DOHH2 (cell line): ENCODE data around the gene CASR.

Experiments used
- H3F3A ChIP-seq: fragments of 200-600 bp; sonication (generic), shearing (Covaris generic); 2 replicates; pipeline ENCODE4 v1.6.0; 2016; ENCODE audit warnings: antibody characterized with exemption, mild to moderate bottlenecking; ENCODE audit not compliant: control insufficient read depth, insufficient read depth
- H3K27ac ChIP-seq: fragments of 200-600 bp; sonication (generic); 2 replicates; pipeline ENCODE4 v1.5.1; 2014; ENCODE audit warnings: low read depth, mild to moderate bottlenecking, low read length, moderate library complexity
- H3K27me3 ChIP-seq: fragments of 200-600 bp; sonication (generic); 2 replicates; pipeline ENCODE4 v1.6.1; 2014; ENCODE audit warnings: mild to moderate bottlenecking, low read length, mixed read lengths; ENCODE audit not compliant: control insufficient read depth
- H3K36me3 ChIP-seq: fragments of 200-600 bp; sonication (generic); 2 replicates; pipeline ENCODE4 v1.6.1; 2014; ENCODE audit warnings: mild to moderate bottlenecking, low read length, moderate library complexity, mixed read lengths; ENCODE audit not compliant: control insufficient read depth
- H3K4me1 ChIP-seq: fragments of 200-600 bp; sonication (generic); 2 replicates; pipeline ENCODE4 v1.6.1; 2014; ENCODE audit warnings: mild to moderate bottlenecking, low read length, mixed read lengths; ENCODE audit not compliant: control insufficient read depth
- H3K4me2 ChIP-seq: fragments of 200-600 bp; sonication (generic); 2 replicates; pipeline ENCODE4 v1.6.0; 2014; ENCODE audit warnings: mild to moderate bottlenecking, low read length, moderate library complexity
- H3K4me3 ChIP-seq: fragments of 200-600 bp; sonication (generic); 2 replicates; pipeline ENCODE4 v1.5.1; 2014; ENCODE audit warnings: mild to moderate bottlenecking, low read length, mixed read lengths
- H3K79me2 ChIP-seq: fragments of 200-600 bp; sonication (generic); 2 replicates; pipeline ENCODE4 v1.6.1; 2014; ENCODE audit warnings: mild to moderate bottlenecking, low read length, mixed read lengths; ENCODE audit not compliant: control insufficient read depth
- H3K9me2 ChIP-seq: fragments of 200-600 bp; sonication (generic); replicated peaks from 2 replicates; pipeline ENCODE4 v1.6.1; 2014; ENCODE audit warnings: mild to moderate bottlenecking, low read length, mixed read lengths; ENCODE audit not compliant: control insufficient read depth
- H3K9me3 ChIP-seq: fragments of 200-600 bp; sonication (generic); 2 replicates; pipeline ENCODE4 v1.6.1; 2014; ENCODE audit warnings: antibody characterized with exemption, low read length, mixed read lengths; ENCODE audit not compliant: control insufficient read depth, insufficient read depth
- H4K20me1 ChIP-seq: fragments of 200-600 bp; sonication (generic); 2 replicates; pipeline ENCODE4 v1.6.0; 2014; ENCODE audit warnings: low read depth, mild to moderate bottlenecking, antibody characterized with exemption, low read length, moderate library complexity; ENCODE audit not compliant: control insufficient read depth, insufficient read depth
- CTCF ChIP-seq: fragments of 200-600 bp; sonication (generic); IDR thresholded peaks from one replicate; pipeline ENCODE4 v1.5.1; 2014; ENCODE audit warnings: antibody characterized with exemption, mild to moderate bottlenecking, low read depth, low read length; ENCODE audit not compliant: poor library complexity, severe bottlenecking
- EZH2phosphoT487 ChIP-seq: fragments of 200-600 bp; sonication (generic); IDR thresholded peaks from 2 replicates; pipeline ENCODE4 v1.6.1; 2017; ENCODE audit warnings: borderline replicate concordance, mild to moderate bottlenecking, antibody characterized with exemption, low read length, moderate library complexity, mixed read lengths

Gene CASR

GRCh38 chr3:122273498-122273897 lies 90.0 kb downstream of the CASR start:
- Histone ChIP-seq H3K27me3 (no peaks in the 10 kb centered on the region; the same call in 1 of the 2 replicates), H3K9me3 (no peaks in the 10 kb centered on the region), H3K4me3 (no peak overlapping the region), H3K4me2 (no peak overlapping the region), H3K36me3 (no peaks in the 10 kb centered on the region), H3K27ac (no peak overlapping the region), H3K79me2 (no peaks in the 10 kb centered on the region), H3K4me1 (0 out of 2 replicates have a peak, but pooled peaks cover 3% of the 10 kb centered on the region), H3K9me2 (no peaks in the 10 kb centered on the region), H4K20me1 (no peaks in the 10 kb centered on the region), H3F3A (no peaks in the 10 kb centered on the region)
- TF ChIP-seq EZH2phosphoT487 (no peak), CTCF (no peak)

- no peaks in the 10 kb centered on the region for H3K9me2 ChIP-seq
- peaks cover 15% of the 10 kb centered on the region; the same call in 1 of the 2 replicates for H3K27me3 ChIP-seq
- no peaks in the 10 kb centered on the region for H3K36me3 ChIP-seq
- H3K27ac ChIP-seq: no peak overlapping the region
- no peaks in the 10 kb centered on the region for H3K4me1 ChIP-seq
- H3K4me2 ChIP-seq: no peak overlapping the region
- H3K79me2 ChIP-seq: no peaks in the 10 kb centered on the region
- H3K4me3 ChIP-seq: no peak overlapping the region
- TF ChIP-seq EZH2phosphoT487 (no peak), CTCF (no peak)
- no peaks in the 10 kb centered on the region for H3F3A ChIP-seq
- no peaks in the 10 kb centered on the region for H3K9me3 ChIP-seq
- H4K20me1 ChIP-seq: no peaks in the 10 kb centered on the region
These were observed 98.4 kb downstream of the CASR start for GRCh38 chr3:122281891-122282290.

DNA sequence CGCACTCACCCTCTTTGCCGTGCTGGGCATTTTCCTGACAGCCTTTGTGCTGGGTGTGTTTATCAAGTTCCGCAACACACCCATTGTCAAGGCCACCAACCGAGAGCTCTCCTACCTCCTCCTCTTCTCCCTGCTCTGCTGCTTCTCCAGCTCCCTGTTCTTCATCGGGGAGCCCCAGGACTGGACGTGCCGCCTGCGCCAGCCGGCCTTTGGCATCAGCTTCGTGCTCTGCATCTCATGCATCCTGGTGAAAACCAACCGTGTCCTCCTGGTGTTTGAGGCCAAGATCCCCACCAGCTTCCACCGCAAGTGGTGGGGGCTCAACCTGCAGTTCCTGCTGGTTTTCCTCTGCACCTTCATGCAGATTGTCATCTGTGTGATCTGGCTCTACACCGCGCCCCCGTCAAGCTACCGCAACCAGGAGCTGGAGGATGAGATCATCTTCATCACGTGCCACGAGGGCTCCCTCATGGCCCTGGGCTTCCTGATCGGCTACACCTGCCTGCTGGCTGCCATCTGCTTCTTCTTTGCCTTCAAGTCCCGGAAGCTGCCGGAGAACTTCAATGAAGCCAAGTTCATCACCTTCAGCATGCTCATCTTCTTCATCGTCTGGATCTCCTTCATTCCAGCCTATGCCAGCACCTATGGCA lies 100.5 kb downstream of the CASR start:
- Histone ChIP-seq H3K79me2 (no peaks in the 10 kb centered on the region), H3K4me1 (no peaks in the 10 kb centered on the region), H3K36me3 (no peaks in the 10 kb centered on the region), H3K4me2 (no peak overlapping the region), H3K9me2 (no peaks in the 10 kb centered on the region), H4K20me1 (no peaks in the 10 kb centered on the region), H3K9me3 (no peaks in the 10 kb centered on the region), H3F3A (no peaks in the 10 kb centered on the region), H3K27ac (no peak overlapping the region), H3K4me3 (no peak overlapping the region), H3K27me3 (peaks cover 21% of the 10 kb centered on the region)
- TF ChIP-seq EZH2phosphoT487 (no peak), CTCF (no peak)
